Measurements from ENCODE around the gene CLDN7.
A peak's percentile ranks its signal among the peaks of the same experiment; 100 is the strongest.

CLDN7 gene

GRCh38 chr17:7262192-7262934 lies at the start of gene CLDN7:
TSS of gene CLDN7 (minus strand) at chr17:7262478. CDS start at chr17:7262043, 435 bp downstream.
- DNase-seq, result no peak

- DNase-seq, result no peak
Observed at GRCh38 chr17:7311110-7311705, 48.9 kb upstream of the CLDN7 start.

GRCh38 chr17:7309628-7310027 lies 47.4 kb upstream of the CLDN7 start:
- DNase-seq, result no peak

- peak; percentile 79 for DNase-seq
Observed at GRCh38 chr17:7308625-7309433, 46.6 kb upstream of the CLDN7 start.

GRCh38 chr17:7307686-7308624 lies 45.7 kb upstream of the CLDN7 start:
- DNase-seq, result peak; percentile 28

- DNase-seq, result peak; percentile 100
Observed at GRCh38 chr17:7306911-7307685, 44.8 kb upstream of the CLDN7 start, which contains the start of gene EIF5A. TSS of gene EIF5A (plus strand) at chr17:7307628. CDS start at chr17:7309636, 2,008 bp downstream.

GRCh38 chr17:7304179-7304578 lies 41.9 kb upstream of the CLDN7 start:
- no peak for DNase-seq

GRCh38 chr17:7296189-7296861 lies 34.0 kb upstream of the CLDN7 start:
- peak; percentile 68 for DNase-seq

GRCh38 chr17:7295230-7296180 lies 33.2 kb upstream of the CLDN7 start:
- no peak for DNase-seq

GRCh38 chr17:7294614-7295153 lies 32.4 kb upstream of the CLDN7 start, which contains the start of gene YBX2:
TSS of gene YBX2 (minus strand) at chr17:7294639. CDS start at chr17:7294500, 139 bp downstream.
- DNase-seq, result peak; percentile 21

GRCh38 chr17:7293816-7294613 lies 31.7 kb upstream of the CLDN7 start:
- DNase-seq, result no peak

- DNase-seq, result no peak
Observed at GRCh38 chr17:7293159-7293558, 30.9 kb upstream of the CLDN7 start.

- no peak for DNase-seq
Observed at GRCh38 chr17:7292729-7293128, 30.5 kb upstream of the CLDN7 start.

GRCh38 chr17:7292194-7292593 lies 29.9 kb upstream of the CLDN7 start:
- no peak for DNase-seq

GRCh38 chr17:7290685-7291084 lies 28.4 kb upstream of the CLDN7 start:
- DNase-seq, result no peak

GRCh38 chr17:7290166-7290565 lies 27.9 kb upstream of the CLDN7 start:
- DNase-seq, result no peak

GRCh38 chr17:7289256-7290032 lies 27.2 kb upstream of the CLDN7 start:
- DNase-seq, result no peak

- no peak for DNase-seq
Observed at GRCh38 chr17:7285679-7286078, 23.4 kb upstream of the CLDN7 start.

Measured in fibroblast of skin of right quadriceps (primary cell).